GM12878 (cell line): ENCODE results near the gene PREX1. TPM values are rescaled to one million over a fixed set of nuclear protein-coding genes. Genes with fewer than 3 reads are reported as not detected.
A peak's percentile ranks its signal among the peaks of the same experiment; 100 is the strongest.

ENCODE experiments used
- ATAC-seq: fragments of 200-7000 bp; cut with Tn5 transposase; 3 replicates; pipeline ENCODE4 v1.9.1; 2020; ENCODE audit warnings: mild to moderate bottlenecking, moderate library complexity
- BruUV-seq: library from RNA; stranded (reverse); fragments of 400-500 nt; replicated peaks from 2 replicates; lab custom pipeline; 2021; lab: Mats Ljungman, UMichigan
- CTCF ChIA-PET: fragments of 300-600 bp; sonication (Branson Sonifier 250); formaldehyde crosslinking; extraction: SDS; loops from one replicate; lab custom pipeline; 2021; ENCODE audit warnings: inconsistent platforms; lab: Yijun Ruan, JAX
- POLR2A ChIA-PET: fragments of 350-600 bp; formaldehyde crosslinking; extraction: SDS; loops from one replicate; lab custom pipeline; 2021; ENCODE audit warnings: inconsistent platforms; lab: Charles Lee
- RAD21 ChIA-PET: fragments of 300-600 bp; sonication (Branson Sonifier 250); formaldehyde crosslinking; loops from one replicate; lab custom pipeline; 2023; ENCODE audit warnings: antibody characterized with exemption; ENCODE audit not compliant: unreplicated experiment; lab: Charles Lee
- SMC1A ChIA-PET: fragments of 300-600 bp; sonication (Branson Sonifier 250); formaldehyde crosslinking; loops from one replicate; lab custom pipeline; 2023; ENCODE audit not compliant: unreplicated experiment, uncharacterized antibody; lab: Charles Lee
- DNase-seq: peaks from one replicate; pipeline ENCODE4 v3.0.0-alpha.2; 2011; ENCODE audit warnings: low read depth, low spot score
- FAIRE-seq: peaks from 3 replicates; lab custom pipeline; 2011; peaks lifted over from hg19 to GRCh38; lab: Jason Lieb, UNC
- H2AFZ ChIP-seq: 2 replicates; pipeline ENCODE4 v1.6.0; 2011; ENCODE audit warnings: low read depth, low read length, control low read depth; ENCODE audit not compliant: control insufficient read depth
- H3K27ac ChIP-seq: 2 replicates; pipeline ENCODE4 v1.5.1; 2011; ENCODE audit warnings: control low read depth; ENCODE audit not compliant: control insufficient read depth, insufficient read depth
- H3K27me3 ChIP-seq, 2 experiments: replicated peaks in 1 of 2; 2 replicates each; pipeline versions ENCODE4 v1.6.0 to v1.6.1; 2011; ENCODE audit warnings: low read length in 1 of 2; ENCODE audit not compliant: control insufficient read depth in 2 of 2, insufficient read depth in 2 of 2
- H3K36me3 ChIP-seq, 2 experiments: 2 replicates each; pipeline ENCODE4 v1.5.1; 2011; ENCODE audit warnings: low read length in 1 of 2; ENCODE audit not compliant: control insufficient read depth in 2 of 2, insufficient read depth in 2 of 2
- H3K4me1 ChIP-seq: 2 replicates; pipeline ENCODE4 v1.6.1; 2011; ENCODE audit warnings: mild to moderate bottlenecking, low read length, moderate library complexity, mixed read lengths; ENCODE audit not compliant: control insufficient read depth, insufficient read depth
- H3K4me2 ChIP-seq: 2 replicates; pipeline ENCODE4 v1.6.0; 2011; ENCODE audit warnings: control low read depth; ENCODE audit not compliant: control insufficient read depth, insufficient read depth
- H3K4me3 ChIP-seq: fragments of 200-600 bp; sonication (generic); 2 replicates; pipeline ENCODE4 v1.5.1; 2016
- H3K79me2 ChIP-seq: 2 replicates; pipeline ENCODE4 v1.6.0; 2011; ENCODE audit warnings: low read length; ENCODE audit not compliant: control insufficient read depth, insufficient read depth
- H3K9ac ChIP-seq: 2 replicates; pipeline ENCODE4 v1.8.0; 2011; ENCODE audit warnings: low read length, control low read depth, mixed read lengths; ENCODE audit not compliant: control insufficient read depth, insufficient read depth
- H3K9me3 ChIP-seq: replicated peaks from 3 replicates; pipeline ENCODE4 v1.5.1; 2011; ENCODE audit warnings: mild to moderate bottlenecking, low read length; ENCODE audit not compliant: control insufficient read depth, insufficient read depth
- H4K20me1 ChIP-seq: 2 replicates; pipeline ENCODE4 v1.6.0; 2011; ENCODE audit not compliant: control insufficient read depth, insufficient read depth
- ATF3 ChIP-seq: IDR thresholded peaks from 2 replicates; pipeline ENCODE4 v1.6.1; 2011; ENCODE audit warnings: low read depth, mild to moderate bottlenecking, low read length, moderate library complexity, borderline replicate concordance; ENCODE audit errors: extremely low read depth
- EZH2 ChIP-seq: IDR thresholded peaks from 2 replicates; pipeline ENCODE4 v1.6.1; 2012; ENCODE audit warnings: low read depth, mild to moderate bottlenecking, control low read depth, inconsistent platforms, low read length, borderline replicate concordance; ENCODE audit not compliant: control insufficient read depth
- FOXM1 ChIP-seq: IDR thresholded peaks from 2 replicates; pipeline ENCODE4 v1.6.1; 2012; ENCODE audit warnings: low read depth, mild to moderate bottlenecking, inconsistent platforms, low read length, moderate library complexity
- IKZF1 ChIP-seq: fragments of 450-650 bp; conservative IDR thresholded peaks from 2 replicates; pipeline ENCODE4 v1.6.1; 2017; ENCODE audit warnings: antibody characterized with exemption, mild to moderate bottlenecking
- PML ChIP-seq: IDR thresholded peaks from 2 replicates; pipeline ENCODE4 v1.6.1; 2012; ENCODE audit warnings: low read length, inconsistent platforms
- RBBP5 ChIP-seq: fragments of 200-600 bp; sonication (generic); conservative IDR thresholded peaks from 2 replicates; pipeline ENCODE4 v1.6.1; 2016
- ZBED1 ChIP-seq: IDR thresholded peaks from 2 replicates; pipeline ENCODE4 v1.6.1; 2016; ENCODE audit warnings: borderline replicate concordance
- WGBS: methylation state at CpG from one replicate; pipeline ENCODE4 v1.1.6; 2016; ENCODE audit warnings: low lambda C conversion rate; ENCODE audit not compliant: insufficient replicate concordance, insufficient coverage; ENCODE audit errors: missing lambda C conversion rate; 5-methylcytosine and 5-hydroxymethylcytosine counted together
- in situ Hi-C: fragments of 300-500 bp; cut with MboI; formaldehyde crosslinking; loops from 9 replicates; pipeline ENCODE4 v1.14.3; 2018; ENCODE audit warnings: mixed read lengths
- intact Hi-C: fragments of 100-400 bp; cut with micrococcal nuclease; formaldehyde crosslinking; loops from one replicate; pipeline ENCODE4 v1.14.2; 2022; ENCODE audit not compliant: unreplicated experiment
- polyA plus RNA-seq, 11 experiments: library from polyadenylated mRNA; depleted of rRNA in 4 of 11; unstranded in 6 of 11; stranded (reverse) in 5 of 11; fragments of >200 nt; fragmentation: Nextera tagmentation in 4 of 11; fragmentation: Illumina TruSeq in 1 of 11; extraction: Ambion mirVana in 4 of 11; extraction: Trizol in 1 of 11; gene quantifications; 1 replicate in 1 of 11; 2 replicates in 10 of 11; pipeline versions ENCODE4 v1.2.1 to v1.2.3, GENCODE V29; 2011 to 2016; ENCODE audit warnings: inconsistent platforms in 2 of 11, missing spikeins in 2 of 11, low read depth in 1 of 11
- total RNA-seq, 4 experiments: library from RNA; depleted of rRNA in 3 of 4; stranded (reverse); fragments of >200 nt in 3 of 4; fragmentation: Illumina TruSeq in 1 of 4; extraction: Trizol in 1 of 4; gene quantifications; 2 replicates each; pipeline versions ENCODE4 v1.2.1 to v1.2.3, GENCODE V29; 2013 to 2021

PREX1 gene
- total and polyA plus RNA-seq, 10 of the 15 experiments (the other 5 are each of a cell fraction or from before 2014, with no cell fraction given), result 2.6 to 114 (median 38.9) TPM

GRCh38 chr20:48614593-48615274, 213.1 kb downstream of the PREX1 start:
- Histone ChIP-seq H3K4me1 (peaks cover 8% of the 10 kb centered on the region), H2AFZ (no peak overlapping the region), H3K27ac (no peak overlapping the region), H3K79me2 (no peaks in the 10 kb centered on the region), H3K9ac (no peak overlapping the region), H3K4me2 (no peak overlapping the region), H3K9me3 (no peaks in the 10 kb centered on the region), H4K20me1 (no peaks in the 10 kb centered on the region), H3K27me3 (no peaks in the 10 kb centered on the region), H3K36me3 (no peaks in the 10 kb centered on the region)
- no TSS peak for BruUV-seq
- in situ Hi-C loops (loop anchor here (5.0 kb wide), 3 partner anchors 827 to 932 kb away; partner anchors contain the start of gene SULF2), intact Hi-C loops (no loop called here)
- CTCF ChIA-PET, result no interaction called here
- WGBS, result 42% methylated on average over 12 of the region's 12 CpGs
- DNase-seq, result no peak
- no peak for ATAC-seq
- SMC1A ChIA-PET, result no interaction called here
- TF ChIP-seq RBBP5, result no peak
- no peak for TF ChIP-seq ZBED1
- 0 out of 2 replicates have a peak, but pooled peaks have one; percentile 11 for TF ChIP-seq IKZF1
- TF ChIP-seq ATF3, result no peak
- no peak for TF ChIP-seq PML
- no peak for TF ChIP-seq FOXM1
- TF ChIP-seq EZH2, result no peak
- TF ChIP-seq, all 136 proteins: peak for 1
- RAD21 ChIA-PET, result no interaction called here
- H3K4me3 ChIP-seq, result no peak overlapping the region
- FAIRE-seq, result no peak
- POLR2A ChIA-PET, result no interaction called here
